Hematopoietic multipotent progenitor cell (in vitro differentiated cells): Measurements from ENCODE around the gene FOS. TPM values are rescaled to one million over a fixed set of nuclear protein-coding genes. Genes with fewer than 3 reads are reported as not detected.

Experiments used
- DNase-seq, 3 donors: peaks; one replicate each; pipeline ENCODE4 v3.0.0-alpha.2; 2011 to 2015; ENCODE audit warnings: low read depth in 2 of 3, low spot score in 2 of 3
- total RNA-seq: library from RNA; depleted of rRNA; stranded (reverse); fragments of >200 nt; gene quantifications from one replicate; pipeline ENCODE4 v1.2.3, GENCODE V29; 2012

The FOS gene
- total RNA-seq, 1 donor: 2,036 TPM

DNA sequence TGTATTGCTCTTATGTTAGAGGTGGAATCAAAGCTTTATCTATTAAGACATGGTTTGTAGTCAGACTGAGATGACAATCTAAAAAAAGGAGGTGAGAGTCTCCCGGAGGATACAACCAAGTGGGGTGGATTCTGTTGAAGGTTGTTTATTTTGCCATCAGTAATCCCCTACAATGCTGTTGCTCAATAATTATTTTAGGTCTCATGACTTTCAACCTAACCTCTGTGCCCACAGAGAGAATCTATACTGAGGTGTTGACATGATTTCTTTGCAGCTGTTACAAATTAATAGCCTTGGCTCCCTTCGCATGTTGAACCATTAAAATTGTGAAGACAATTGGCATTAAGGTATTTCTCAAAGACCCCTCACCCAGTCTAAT, 28.7 kb upstream of the FOS start:
- DNase-seq: no peak

DNA sequence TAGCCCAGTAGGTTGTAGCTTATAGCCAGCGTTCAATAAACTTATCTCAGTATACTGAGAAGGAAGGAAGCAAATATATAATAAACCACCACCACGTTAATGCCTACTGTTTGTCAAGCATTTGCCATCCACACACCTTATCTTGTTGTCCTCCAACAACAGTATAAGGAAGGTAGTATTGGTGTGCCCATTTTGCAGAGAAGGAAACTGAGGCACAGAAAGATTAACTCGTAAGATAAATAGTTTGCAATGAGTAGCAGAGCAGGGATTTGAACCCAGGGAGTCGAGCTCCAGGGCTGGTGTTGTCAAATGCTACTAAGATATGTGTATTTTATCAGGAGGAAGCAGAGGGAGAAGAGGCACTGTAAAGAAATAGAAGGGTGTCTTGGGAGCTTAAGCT, 27.8 kb upstream of the FOS start:
- DNase-seq: no peak

DNA sequence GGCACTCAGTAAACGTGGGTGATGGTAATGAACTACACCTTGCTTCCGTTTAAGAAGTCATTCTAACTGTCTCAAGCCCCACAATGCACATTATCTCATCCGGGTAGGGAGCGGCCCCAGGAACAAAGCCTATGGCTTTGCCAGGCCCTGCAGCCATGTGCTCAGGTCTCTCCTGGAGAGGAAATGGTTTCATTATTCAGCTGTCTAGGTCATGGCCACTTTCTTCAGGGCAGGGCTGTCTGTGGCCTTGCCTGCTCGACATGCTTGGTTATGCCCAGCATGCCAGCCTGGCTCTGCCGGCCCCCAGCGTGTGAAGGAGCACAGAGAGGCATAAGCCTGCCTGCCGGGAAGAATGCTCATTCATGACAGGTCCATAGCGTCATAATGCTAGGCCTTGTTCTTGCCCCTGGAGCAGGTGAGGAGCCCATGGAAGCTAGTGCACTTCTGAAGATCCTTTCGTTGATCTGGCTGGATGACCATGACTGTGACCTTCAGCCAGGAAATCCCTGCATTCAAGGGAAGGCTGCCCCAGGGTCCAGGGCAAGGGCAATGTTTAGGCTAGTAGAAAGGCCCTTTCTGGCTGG, 26.3 kb upstream of the FOS start:
- no peak for DNase-seq

DNA sequence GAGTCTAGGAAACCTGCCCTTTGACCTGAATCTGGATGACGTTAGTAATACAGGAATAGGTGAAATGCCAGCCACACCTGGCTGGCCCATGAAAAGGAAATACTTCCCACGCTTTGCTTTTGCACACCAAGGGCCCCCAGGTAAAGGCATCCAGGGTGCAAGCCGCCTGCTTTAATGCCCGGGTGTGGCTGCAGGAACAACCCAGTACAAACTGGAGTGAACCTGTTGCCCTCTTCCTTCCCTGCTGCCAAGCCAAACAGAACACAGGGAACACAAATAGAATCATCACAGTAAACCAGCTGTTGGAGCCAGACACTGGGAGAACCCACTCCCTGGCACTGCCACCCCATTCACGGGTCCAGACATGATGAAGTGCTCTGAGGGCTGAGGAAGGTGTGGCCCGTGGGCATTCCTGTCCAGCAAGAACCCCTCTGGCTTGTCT, 24.2 kb upstream of the FOS start:
- DNase-seq: no peak

DNA sequence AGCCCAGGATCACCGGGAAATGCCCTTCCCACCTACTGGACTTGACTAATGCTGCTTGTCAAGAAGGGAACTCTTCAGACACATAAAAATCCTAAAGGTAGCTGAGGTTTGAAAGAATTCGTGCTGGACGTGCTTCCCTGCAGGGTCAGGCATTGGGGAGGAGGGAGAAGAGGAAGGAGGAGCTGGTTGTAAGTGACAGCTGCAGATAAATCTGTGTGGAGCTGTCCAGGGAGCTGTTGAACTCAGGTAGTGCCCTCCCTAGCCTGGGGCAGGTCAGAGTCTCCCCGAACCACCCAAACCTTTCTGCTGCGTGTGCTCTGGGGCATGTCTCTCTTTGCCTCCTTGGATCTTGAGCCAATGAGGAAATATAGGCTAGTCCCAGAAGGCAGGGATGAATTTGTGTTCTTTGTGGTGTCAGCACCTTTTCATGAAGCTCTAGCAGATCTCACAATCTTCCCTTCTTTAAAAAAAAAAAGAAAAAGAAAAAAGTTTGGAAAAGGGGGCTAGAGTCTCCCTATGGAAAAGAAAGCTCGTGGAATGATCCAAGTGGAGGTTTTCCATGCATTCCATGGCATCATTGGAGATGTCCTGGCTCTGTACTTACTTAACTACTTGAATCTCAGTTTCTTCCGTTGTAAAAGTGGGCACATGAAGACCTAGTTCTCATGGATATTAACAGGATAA, 23.6 kb upstream of the FOS start:
- no peak for DNase-seq

DNA sequence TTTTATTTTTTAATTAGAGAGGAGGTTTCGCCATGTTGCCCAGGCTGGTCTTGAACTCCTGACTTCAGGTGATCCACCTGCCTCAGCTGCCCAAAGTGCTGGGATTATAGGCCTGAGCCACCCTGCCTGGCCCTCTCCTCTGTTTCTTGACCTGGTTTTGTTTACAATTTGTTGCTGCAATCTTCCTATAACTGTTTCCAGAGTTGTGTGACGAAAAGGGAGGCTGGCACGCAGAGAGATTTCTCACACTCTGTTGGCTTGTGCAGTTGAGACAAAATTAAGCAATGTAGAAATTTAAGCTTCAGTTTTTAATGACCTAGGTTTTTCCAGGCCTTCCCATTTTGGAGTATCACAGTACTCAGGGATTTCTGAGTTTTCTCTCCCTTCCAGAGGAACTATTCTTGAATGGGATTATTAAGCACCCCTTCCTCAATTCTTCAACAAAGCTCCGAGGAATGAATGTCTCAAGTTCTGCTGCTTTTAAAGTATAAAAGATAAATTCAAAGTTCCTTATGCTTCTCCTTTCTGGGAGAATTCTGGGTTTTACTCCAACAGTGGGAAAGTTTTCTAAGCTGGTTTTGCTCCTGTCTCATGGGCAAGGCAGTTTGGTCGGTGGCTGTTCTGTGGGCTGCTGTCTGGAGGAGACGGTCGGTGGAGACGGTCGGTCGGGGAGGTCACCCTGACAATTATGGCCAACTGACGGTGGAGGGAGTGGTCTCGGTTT, 20.4 kb upstream of the FOS start:
- DNase-seq: no peak

DNA sequence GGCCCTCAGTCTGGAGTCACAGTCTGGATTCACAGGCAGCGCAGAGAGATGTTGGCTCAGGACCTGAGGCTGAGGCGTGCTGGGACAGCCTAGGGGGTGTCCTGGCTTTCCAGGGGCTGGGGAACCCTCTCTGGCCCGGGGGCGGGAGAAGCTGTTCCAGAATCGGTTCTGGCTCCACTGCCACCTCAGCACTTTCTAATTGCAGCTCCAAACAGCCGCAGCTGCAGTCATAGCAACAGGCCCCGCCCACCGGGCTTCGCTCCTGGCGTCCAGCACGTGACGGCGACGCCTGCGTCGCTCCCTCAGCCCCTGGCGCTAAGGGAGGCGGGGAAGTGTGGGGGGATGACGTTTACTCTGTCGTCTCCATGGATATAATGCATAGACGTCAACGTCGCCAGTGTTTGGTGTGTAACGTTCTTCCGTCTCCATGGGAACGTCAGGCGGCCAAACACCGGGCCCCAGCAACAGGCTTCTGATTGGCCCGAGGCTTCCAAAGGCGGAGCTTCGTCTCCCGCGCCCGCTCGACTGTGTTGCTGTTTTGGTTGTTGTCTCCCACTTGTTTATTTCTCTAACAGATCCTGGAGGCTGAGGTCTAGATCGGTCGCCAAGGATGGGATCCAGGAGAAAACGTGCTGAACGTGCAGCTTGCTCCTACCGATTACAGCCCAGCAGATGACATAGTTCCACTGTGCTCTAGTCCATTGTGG, 19.7 kb upstream of the FOS start:
- peak; percentile 99 to 100 (median 100) for DNase-seq

DNA sequence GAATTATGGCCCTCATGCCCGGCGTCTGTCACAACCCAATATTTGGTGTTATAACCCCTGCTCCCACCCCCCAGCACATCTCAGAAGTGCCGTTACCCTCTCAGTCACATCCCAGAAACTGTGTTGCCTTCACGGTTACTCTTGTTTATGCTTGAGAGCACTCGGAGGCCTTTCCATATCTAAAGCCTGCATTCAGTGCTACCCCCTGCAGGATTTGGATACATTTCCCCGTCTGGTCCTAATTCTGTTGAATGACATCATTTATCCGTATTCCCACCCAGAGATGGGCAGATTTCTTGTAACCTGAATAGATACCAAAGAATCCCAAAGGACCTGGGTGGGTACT, 19.1 kb upstream of the FOS start:
- no peak for DNase-seq

DNA sequence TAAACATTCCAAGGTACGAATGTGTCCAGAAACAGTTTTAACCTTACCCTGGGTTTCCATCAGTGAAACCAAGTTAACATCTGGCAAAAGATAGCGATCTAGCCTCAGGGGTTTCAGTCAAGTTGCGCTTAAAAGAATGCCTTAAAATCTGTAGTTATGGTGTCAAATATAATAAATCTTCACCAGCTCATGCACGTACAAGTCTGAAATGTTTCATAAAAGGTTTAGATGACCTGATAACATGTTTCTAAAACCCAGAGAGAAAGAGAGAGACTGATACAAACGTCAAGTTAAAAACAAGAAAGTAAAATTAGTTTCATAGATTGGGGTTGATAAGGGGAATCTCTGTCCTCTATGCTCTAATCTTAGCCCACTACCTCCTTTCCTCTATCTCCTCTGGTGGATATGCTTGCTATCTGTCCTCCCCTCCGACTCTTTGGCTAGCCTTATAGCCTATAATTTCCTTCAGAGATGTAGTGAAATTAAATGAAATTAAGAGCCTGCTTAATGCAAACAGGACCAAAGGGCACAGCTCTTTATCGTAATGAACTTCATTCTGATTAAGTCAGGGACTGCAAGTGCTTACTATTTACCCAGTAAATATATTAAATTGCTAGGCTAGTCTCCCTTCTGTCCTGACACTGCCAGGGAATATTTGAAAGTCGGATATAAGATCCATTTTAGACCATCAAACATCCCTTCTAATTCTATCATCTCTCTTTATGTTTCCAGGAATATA, 18.4 kb upstream of the FOS start:
- peak in 1 of 3 donors; percentile 73 for DNase-seq

DNA sequence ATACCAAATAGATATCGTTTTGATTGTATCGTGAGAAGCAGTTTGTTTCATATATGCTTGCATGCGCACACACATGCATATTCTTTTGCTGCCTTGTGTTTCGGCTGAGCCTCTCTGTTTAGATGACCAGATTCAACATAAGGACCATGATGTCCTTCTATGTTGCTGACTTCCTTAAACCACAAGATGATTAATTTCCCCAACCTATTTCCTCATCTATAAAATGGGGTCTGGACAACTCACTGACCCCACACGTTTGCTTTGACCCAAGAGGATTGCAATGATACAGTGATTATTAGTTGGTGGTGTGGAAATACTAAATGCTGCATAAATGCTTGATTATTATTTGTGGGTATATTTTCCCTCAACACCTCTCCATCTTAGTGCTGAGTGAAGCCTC, 16.8 kb upstream of the FOS start:
- no peak for DNase-seq

DNA sequence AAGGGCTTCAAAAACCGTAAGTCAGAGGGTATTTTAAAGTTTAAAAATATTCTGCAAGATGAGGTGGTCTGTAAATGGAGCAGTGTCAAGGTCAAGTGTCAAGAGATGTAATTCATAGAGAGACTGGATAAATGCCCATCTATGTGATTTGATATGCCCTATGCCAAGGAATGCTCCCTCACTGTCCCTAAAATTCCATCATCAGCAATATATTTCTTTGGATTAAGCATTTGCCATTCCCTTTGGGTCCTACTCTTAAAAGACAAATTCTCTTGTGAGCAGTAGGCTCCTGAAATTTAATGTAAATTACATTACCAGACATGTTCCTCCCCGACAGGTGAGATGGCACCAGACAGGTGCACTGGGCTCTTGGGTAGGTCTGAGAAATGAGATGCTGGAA, 16.0 kb upstream of the FOS start:
- DNase-seq: no peak

DNA sequence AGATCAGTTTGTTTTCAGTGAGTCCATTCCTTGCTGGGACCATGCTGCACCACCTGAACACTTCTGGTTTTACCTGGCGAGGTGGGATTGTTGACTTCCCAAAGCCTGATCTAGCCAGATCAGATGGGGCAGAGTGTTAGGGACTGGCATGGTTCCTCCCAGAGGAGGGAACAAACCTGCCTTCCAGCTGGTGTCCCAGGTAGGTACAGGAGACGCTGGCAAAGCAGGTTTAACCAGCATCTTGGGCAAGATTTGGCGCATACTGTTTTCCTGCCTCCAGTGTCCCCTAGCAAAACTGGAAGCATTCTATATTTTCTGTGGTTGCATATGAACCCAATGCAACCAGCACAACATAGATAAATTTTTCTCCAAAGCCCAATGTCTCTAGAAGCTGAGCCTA, 14.6 kb upstream of the FOS start:
- no peak for DNase-seq

DNA sequence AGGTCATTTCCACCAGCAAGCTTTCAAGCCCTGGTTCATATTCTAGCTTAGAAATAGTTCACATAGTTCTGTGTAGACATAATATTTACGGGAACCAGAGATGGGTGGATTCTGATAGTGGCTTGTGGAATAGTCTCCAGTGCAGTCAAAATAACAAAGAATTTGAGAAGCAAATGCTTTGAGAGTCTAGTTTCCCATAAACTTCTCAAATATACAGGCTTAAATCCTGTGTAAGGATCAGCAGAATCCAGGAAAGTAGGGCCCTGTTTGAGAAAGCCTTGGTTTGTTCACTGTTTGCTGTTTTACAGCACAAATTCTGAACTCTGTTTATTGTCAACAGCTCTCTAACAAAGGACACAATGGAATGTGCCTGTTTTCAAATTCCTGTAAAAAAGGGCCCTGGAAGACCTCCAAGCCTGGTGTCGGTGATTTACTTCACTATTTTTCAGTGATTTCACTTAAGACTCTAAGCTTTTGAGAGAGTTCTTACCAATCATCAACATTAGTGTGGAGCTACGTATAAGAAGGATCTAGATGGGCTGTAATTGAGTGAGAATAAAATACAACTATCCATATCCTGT, 11.4 kb upstream of the FOS start:
- no peak for DNase-seq

DNA sequence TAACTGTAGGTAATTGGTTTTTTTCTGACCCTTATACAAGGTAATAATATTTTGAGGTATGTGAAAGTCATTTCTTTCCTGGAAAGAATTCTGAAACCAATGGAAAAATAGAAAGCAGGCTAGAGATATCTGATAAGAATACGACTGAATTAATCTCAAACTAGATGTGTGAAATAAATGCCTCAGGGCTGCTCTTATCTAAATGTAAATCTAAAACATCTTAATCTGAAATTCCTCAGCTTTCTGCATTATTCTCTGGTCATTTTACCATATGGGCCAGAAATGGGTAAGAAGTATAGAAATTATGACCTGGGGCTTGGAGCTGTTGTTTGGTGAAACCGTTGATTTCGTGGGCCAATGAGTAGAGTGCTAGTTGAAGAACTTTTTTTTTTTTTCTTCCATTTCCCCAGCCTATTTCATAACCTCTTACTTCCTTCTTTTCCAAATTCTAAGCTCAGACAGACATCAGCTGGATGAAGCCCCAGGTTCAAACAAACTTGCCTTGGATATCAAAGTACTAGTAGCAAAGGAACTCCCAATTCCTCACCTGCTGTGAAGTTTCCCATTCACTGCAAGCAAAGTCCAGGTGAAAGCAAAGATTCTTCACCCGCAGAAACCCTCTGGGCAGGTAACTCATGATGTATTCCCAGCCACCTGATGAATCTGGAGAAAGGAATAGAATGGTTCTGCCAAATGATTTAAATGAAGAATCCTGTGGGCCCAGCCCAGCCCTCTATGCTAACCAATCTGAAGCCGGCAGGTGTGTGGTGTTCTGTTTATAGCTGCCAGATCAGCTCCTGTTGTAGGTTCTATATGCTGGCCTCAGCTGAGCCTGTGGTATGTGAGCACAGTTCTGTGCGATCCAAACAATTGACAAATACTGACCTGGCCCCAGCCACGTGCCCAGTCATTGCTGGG, 9.7 kb upstream of the FOS start:
- DNase-seq: peak in 1 of 3 donors; percentile 53

DNA sequence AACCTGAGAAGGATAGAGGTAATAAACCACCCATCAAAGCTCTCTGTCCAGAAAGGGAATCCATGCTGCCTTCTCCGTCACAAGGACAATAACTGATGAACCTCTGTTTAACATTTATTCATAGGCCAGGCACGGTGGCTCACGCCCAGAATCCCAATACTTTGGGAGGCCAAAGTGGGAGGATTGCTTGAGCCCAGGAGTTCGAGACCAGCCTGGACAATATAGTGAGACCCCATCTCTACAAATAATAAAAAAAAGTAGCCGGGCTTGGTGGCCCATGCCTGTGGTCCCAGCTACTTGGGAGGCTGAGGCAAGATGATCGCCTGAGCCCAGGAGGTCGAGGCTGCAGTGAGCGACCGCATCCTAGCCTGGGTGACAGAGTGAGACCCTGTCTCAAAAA, 7.1 kb upstream of the FOS start:
- no peak for DNase-seq

DNA sequence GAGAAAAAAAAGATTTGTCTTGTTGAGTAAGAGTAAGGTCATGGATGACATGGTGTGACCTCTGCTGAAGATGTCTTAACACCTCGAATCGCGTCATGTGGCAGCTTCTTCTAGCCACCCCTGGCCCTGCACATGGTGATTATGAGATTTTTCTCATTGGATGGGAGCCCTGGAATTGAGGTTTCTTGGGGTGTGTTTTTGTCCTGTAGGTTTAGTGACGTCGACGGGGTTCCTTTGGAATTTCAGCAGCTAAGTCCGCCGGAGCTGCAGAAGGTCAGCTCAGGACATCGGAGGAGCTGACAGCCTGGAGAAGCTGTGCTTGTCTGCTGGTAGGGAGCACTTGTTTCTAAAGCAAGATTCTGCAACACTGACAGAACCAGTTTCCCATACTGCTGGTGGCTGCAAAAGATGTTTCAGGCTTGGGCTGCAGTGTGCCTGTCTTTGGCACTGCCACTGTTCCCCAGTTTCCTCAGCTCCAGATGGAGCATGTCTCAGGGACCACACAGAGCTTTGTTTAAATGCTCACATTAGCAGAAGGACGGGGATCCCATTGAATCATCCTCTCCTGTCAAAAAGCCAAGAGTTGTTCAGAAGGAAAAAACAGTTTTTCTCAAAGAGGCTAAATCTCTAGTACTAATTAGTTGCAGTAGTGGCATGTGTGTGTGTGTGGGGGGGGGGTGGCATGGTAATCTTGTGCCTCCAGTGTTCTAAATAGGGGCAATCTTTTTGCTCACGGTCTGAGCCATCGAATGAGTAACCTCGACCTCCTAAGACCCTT, 5.2 kb upstream of the FOS start:
- DNase-seq: no peak

DNA sequence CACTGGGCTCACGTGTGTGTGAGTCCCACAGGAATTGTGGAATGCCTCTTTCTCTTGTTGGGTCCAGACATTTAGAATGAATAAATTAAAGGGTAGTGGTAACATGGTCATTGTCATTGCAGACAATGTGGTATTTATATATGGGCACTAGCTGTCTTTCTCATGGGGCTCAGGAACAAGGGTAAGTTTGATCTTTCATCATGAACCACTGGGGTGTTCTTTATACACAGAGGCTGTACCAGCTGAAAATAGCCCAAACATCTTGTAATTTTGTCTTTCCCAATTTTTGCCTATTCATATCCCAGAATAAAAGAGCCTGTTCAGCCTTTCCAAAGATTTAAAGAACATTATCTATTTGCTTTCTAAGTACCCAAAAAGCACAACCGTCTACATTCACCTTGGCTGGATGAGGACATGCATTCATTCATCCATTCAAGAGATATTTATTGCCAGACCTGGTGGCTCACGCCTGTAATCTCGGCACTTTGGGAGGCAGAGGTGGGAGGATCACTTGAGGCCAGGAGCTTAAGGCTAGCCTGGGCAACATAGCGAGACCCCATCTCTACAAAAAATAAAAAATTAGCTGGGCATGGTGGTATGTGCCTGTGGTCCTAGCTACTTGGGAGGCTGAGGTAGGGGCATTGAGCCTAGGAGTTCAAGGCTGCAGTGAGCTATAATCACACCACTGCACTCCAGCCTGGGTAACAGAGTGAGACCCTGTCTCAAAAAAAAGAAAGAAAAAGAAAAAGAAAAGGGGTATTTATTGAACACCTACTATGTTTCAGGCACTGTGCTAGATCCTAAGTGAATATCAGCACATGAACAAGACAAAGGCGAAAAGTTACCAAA, 4.4 kb upstream of the FOS start:
- DNase-seq: no peak
